ENCODE measurements around the gene INTS11. TPM values are rescaled to one million over a fixed set of nuclear protein-coding genes. Genes with fewer than 3 reads are reported as not detected.

The INTS11 gene
- total and polyA plus RNA-seq, 10 of the 15 experiments (the other 5 are each of a cell fraction or from before 2014, with no cell fraction given) = 2.5 to 117 (median 77.7) TPM

DNA sequence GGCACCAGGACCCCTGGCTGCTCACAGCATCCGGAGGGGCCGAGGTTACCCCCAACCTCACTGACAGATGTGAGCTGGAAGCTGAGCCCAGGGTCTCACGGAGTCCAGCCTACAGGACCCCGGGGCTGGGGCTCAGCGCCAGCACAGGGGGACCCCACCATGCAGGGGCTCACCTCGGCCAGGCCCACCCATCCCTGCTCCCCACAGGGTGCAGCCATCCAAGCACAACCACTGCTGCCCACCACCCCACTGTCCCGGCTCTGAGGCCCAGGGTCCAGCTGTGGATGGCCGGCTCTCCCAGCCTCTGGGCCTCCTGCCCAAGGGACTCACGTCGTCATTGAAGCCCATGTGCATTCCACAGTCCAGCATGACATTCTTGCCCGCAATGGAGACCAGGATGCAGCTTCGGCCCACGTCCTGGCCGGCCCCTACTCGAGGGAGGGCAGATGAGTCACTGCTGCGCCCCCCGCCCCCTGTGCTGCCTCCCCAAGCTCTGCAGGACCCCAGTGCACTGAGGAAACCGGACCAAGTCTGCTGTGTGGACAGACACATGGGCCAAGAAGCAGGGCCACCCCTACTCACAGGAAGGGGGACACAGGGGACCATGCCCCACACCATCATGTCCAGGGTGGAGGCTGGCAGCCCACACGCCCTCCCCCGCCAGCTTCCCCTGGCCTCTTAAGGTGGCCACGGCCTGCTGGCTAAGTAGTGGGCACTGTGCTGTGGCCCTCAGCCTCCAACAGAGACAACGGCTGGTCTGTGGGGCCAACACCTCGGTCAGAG, 3.6 kb downstream of the INTS11 start (continued):
- TF ChIP-seq ZBTB11 (CRISPR knock-in tag; IDR thresholded peaks at IDR 0.05) (no peak), HDAC6 (IDR thresholded peaks at IDR 0.05; ENCODE audit: unreplicated experiment) (no peak), MTA3 (IDR thresholded peaks at IDR 0.05; ENCODE audit: borderline replicate concordance, low read length) (no peak), PAX5 (IDR thresholded peaks at IDR 0.05; ENCODE audit: borderline replicate concordance, low read depth, low read length) (no peak), POU2F2 (IDR thresholded peaks at IDR 0.05; ENCODE audit: borderline replicate concordance, low read depth, low read length) (no peak)
- TF ChIP-seq, protein P1, sequence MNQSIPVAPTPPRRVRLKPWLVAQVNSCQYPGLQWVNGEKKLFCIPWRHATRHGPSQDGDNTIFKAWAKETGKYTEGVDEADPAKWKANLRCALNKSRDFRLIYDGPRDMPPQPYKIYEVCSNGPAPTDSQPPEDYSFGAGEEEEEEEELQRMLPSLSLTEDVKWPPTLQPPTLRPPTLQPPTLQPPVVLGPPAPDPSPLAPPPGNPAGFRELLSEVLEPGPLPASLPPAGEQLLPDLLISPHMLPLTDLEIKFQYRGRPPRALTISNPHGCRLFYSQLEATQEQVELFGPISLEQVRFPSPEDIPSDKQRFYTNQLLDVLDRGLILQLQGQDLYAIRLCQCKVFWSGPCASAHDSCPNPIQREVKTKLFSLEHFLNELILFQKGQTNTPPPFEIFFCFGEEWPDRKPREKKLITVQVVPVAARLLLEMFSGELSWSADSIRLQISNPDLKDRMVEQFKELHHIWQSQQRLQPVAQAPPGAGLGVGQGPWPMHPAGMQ (IDR thresholded peaks at IDR 0.05; ENCODE audit: borderline replicate concordance) = no peak

- no peaks in the 10 kb centered on the region for H3K9me3 ChIP-seq (replicated peaks; ENCODE audit: control insufficient read depth, insufficient read depth, low read length)
- H2AFZ ChIP-seq (ENCODE audit: control insufficient read depth, low read depth, low read length) = no peak overlapping the region
- no peak overlapping the region for H3K4me2 ChIP-seq (ENCODE audit: control insufficient read depth, insufficient read depth)
- H4K20me1 ChIP-seq (ENCODE audit: control insufficient read depth, insufficient read depth) = no peaks in the 10 kb centered on the region; the same call in 1 of the 2 replicates
- intact Hi-C loops (cut with micrococcal nuclease; ENCODE audit: unreplicated experiment) (no loop called here), in situ Hi-C loops (cut with MboI) (no loop called here)
- FAIRE-seq (no peak), DNase-seq (ENCODE audit: low read depth, low spot score) (no peak), ATAC-seq (no peak)
- ChIA-PET RAD21 (ENCODE audit: unreplicated experiment) (no interaction called here), CTCF (interaction anchor here (0.6 kb wide), 1 partner anchor 29 kb away, joined by 4 read pairs; no protein-coding TSS in a partner anchor), SMC1A (ENCODE audit: uncharacterized antibody, unreplicated experiment) (no interaction called here), POLR2A (no interaction called here)
- 96% methylated on average over 13 of the region's 13 CpGs for whole genome bisulfite sequencing (ENCODE audit: insufficient coverage, insufficient replicate concordance, low lambda C conversion rate, missing lambda C conversion rate)
- no peak overlapping the region for H3K9ac ChIP-seq (ENCODE audit: control insufficient read depth, insufficient read depth, low read length)
- H3K4me3 ChIP-seq = no peak overlapping the region
- peaks cover 0 to 15% of the 10 kb centered on the region in 2 experiments; a peak in 3 of 4 replicates for H3K36me3 ChIP-seq (ENCODE audit: control insufficient read depth in 2 of 2, insufficient read depth in 2 of 2, low read length in 1 of 2)
- H3K4me1 ChIP-seq (ENCODE audit: control insufficient read depth, insufficient read depth, low read length) = peaks cover 5% of the 10 kb centered on the region
- H3K27me3 ChIP-seq (replicated peaks in 1 of 2; ENCODE audit: control insufficient read depth in 2 of 2, insufficient read depth in 2 of 2, low read length in 1 of 2) = no peaks in the 10 kb centered on the region
- TF ChIP-seq NR2C1 (IDR thresholded peaks at IDR 0.05) (no peak), MLLT1 (IDR thresholded peaks at IDR 0.05) (peak; percentile 66; the same call in 1 of the 2 replicates)
- no peak overlapping the region for H3K27ac ChIP-seq (ENCODE audit: control insufficient read depth, insufficient read depth)
- no TSS peak for BruUV-seq (replicated peaks)
- peaks cover 31% of the 10 kb centered on the region for H3K79me2 ChIP-seq (ENCODE audit: control insufficient read depth, insufficient read depth, low read length)
These were observed 4.9 kb downstream of the INTS11 start for GRCh38 chr1:1319646-1319941.
